PC-3 (cell line): ENCODE results near the gene TXNL4B.

Source experiments
- EZH2 ChIP-seq: fragments of 300-600 bp; sonication (generic); IDR thresholded peaks from one replicate; pipeline ENCODE4 v1.6.1; 2017; ENCODE audit warnings: antibody characterized with exemption, mild to moderate bottlenecking, low read length; ENCODE audit not compliant: unreplicated experiment
- EZH2phosphoT487 ChIP-seq: fragments of 300-600 bp; sonication (generic); IDR thresholded peaks from 2 replicates; pipeline ENCODE4 v1.6.1; 2018; ENCODE audit warnings: mild to moderate bottlenecking, antibody characterized with exemption, low read length, borderline replicate concordance
- TF ChIP-seq, protein P1 (sequence below): fragments of 300-600 bp; sonication (generic); conservative IDR thresholded peaks from 2 replicates; pipeline ENCODE4 v1.5.1; 2017; ENCODE audit warnings: antibody characterized with exemption, low read depth, mild to moderate bottlenecking, low read length

DNA sequence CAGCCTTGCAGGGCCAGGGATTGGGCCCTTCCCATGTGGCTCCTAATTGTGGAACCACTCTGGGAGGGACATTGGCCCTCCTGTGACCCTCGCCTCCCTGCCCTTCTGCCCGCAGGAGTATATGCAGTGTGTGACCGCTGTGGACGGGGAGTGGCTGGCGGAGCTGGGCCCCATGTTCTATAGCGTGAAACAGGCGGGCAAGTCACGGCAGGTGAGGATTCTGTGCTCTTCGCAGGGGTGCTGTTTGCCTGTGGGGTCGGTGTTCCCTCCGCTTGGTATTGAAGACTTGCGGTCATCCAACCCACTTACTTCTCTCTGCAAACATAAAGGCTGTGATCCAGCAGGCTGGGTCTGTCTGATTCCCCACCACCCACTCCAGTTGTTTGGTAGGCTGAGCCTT lies 15.9 kb upstream of the TXNL4B start:
- TF ChIP-seq, protein P1, sequence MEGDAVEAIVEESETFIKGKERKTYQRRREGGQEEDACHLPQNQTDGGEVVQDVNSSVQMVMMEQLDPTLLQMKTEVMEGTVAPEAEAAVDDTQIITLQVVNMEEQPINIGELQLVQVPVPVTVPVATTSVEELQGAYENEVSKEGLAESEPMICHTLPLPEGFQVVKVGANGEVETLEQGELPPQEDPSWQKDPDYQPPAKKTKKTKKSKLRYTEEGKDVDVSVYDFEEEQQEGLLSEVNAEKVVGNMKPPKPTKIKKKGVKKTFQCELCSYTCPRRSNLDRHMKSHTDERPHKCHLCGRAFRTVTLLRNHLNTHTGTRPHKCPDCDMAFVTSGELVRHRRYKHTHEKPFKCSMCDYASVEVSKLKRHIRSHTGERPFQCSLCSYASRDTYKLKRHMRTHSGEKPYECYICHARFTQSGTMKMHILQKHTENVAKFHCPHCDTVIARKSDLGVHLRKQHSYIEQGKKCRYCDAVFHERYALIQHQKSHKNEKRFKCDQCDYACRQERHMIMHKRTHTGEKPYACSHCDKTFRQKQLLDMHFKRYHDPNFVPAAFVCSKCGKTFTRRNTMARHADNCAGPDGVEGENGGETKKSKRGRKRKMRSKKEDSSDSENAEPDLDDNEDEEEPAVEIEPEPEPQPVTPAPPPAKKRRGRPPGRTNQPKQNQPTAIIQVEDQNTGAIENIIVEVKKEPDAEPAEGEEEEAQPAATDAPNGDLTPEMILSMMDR: no peak
- no peak for TF ChIP-seq EZH2
- TF ChIP-seq EZH2phosphoT487: no peak
